Activated T-cell treated with anti-CD3 and anti-CD28 coated beads, Interleukin-2, amount 50 U/mL, for 4 hours (primary cell): Measurements from ENCODE around the gene RRBP1. TPM values are rescaled to one million over a fixed set of nuclear protein-coding genes. Genes with fewer than 3 reads are reported as not detected.

Experiments
- ATAC-seq, 2 donors: fragments of 200-7000 bp; cut with Tn5 transposase; one replicate each; pipeline ENCODE4 v1.10.0; 2021
- DNase-seq: peaks from one replicate; pipeline ENCODE4 v3.0.0-alpha.2; 2020
- H3K27me3 Mint-ChIP-seq: one replicate; pipeline ENCODE4 v1.8.0; 2021; ENCODE audit warnings: low read depth, mixed read lengths
- H3K36me3 Mint-ChIP-seq: one replicate; pipeline ENCODE4 v1.8.0; 2022; ENCODE audit warnings: mixed read lengths; ENCODE audit not compliant: insufficient read depth
- H3K4me1 Mint-ChIP-seq: one replicate; pipeline ENCODE4 v1.8.0; 2021; ENCODE audit warnings: low read depth, mixed read lengths
- H3K4me3 Mint-ChIP-seq: one replicate; pipeline ENCODE4 v1.8.0; 2021; ENCODE audit warnings: mild to moderate bottlenecking, moderate library complexity, mixed read lengths
- H3K9me3 Mint-ChIP-seq: one replicate; pipeline ENCODE4 v1.8.0; 2021; ENCODE audit warnings: mixed read lengths
- total RNA-seq, 3 donors: library from RNA; stranded (reverse); gene quantifications; one replicate each; pipeline ENCODE4 v1.2.1, GENCODE V29; 2021

Gene RRBP1
- total RNA-seq, 3 donors from 2014 or later, result 25.5 to 32.3 (median 27.0) TPM

- H3K27me3 Mint-ChIP-seq, result no peaks in the 10 kb centered on the region
Measured at GRCh38 chr20:17645546-17646208, 36.4 kb downstream of the RRBP1 start.

GRCh38 chr20:17645010-17645409 is 37.0 kb downstream of the RRBP1 start:
- no peak for DNase-seq
- Mint-ChIP-seq H3K4me1 (peaks cover 13% of the 10 kb centered on the region), H3K36me3 (no peaks in the 10 kb centered on the region), H3K4me3 (no peak overlapping the region), H3K9me3 (no peaks in the 10 kb centered on the region), H3K27me3 (no peaks in the 10 kb centered on the region)
- ATAC-seq, result no peak

More at GRCh38 chr20:17645546-17646208, 36.4 kb downstream of the RRBP1 start:
- Mint-ChIP-seq H3K4me3 (no peak overlapping the region), H3K4me1 (peaks cover 13% of the 10 kb centered on the region), H3K9me3 (no peaks in the 10 kb centered on the region), H3K36me3 (no peaks in the 10 kb centered on the region)
- ATAC-seq (no peak), DNase-seq (no peak)

GRCh38 chr20:17644451-17644850 is 37.6 kb downstream of the RRBP1 start:
- H3K27me3 Mint-ChIP-seq, result no peaks in the 10 kb centered on the region
- no peaks in the 10 kb centered on the region for H3K9me3 Mint-ChIP-seq
- no peaks in the 10 kb centered on the region for H3K36me3 Mint-ChIP-seq
- DNase-seq (no peak), ATAC-seq (no peak)
- no peak overlapping the region for H3K4me3 Mint-ChIP-seq
- peaks cover 9% of the 10 kb centered on the region for H3K4me1 Mint-ChIP-seq

GRCh38 chr20:17643531-17644188 is 38.4 kb downstream of the RRBP1 start:
- no peak for ATAC-seq
- H3K36me3 Mint-ChIP-seq, result no peaks in the 10 kb centered on the region

GRCh38 chr20:17642404-17643269 is 39.4 kb downstream of the RRBP1 start:
- Mint-ChIP-seq H3K4me3 (no peak overlapping the region), H3K27me3 (no peaks in the 10 kb centered on the region), H3K9me3 (no peaks in the 10 kb centered on the region), H3K4me1 (peaks cover 1% of the 10 kb centered on the region), H3K36me3 (no peaks in the 10 kb centered on the region)
- no peak for ATAC-seq
- no peak for DNase-seq

More at GRCh38 chr20:17643531-17644188, 38.4 kb downstream of the RRBP1 start:
- H3K27me3 Mint-ChIP-seq, result no peaks in the 10 kb centered on the region
- peaks cover 6% of the 10 kb centered on the region for H3K4me1 Mint-ChIP-seq
- DNase-seq, result no peak
- H3K4me3 Mint-ChIP-seq, result no peak overlapping the region
- H3K9me3 Mint-ChIP-seq, result no peaks in the 10 kb centered on the region

GRCh38 chr20:17641993-17642392 is 40.0 kb downstream of the RRBP1 start:
- H3K4me1 Mint-ChIP-seq, result peaks cover 1% of the 10 kb centered on the region
- H3K4me3 Mint-ChIP-seq, result no peak overlapping the region
- no peaks in the 10 kb centered on the region for H3K9me3 Mint-ChIP-seq
- no peak for DNase-seq
- no peaks in the 10 kb centered on the region for H3K36me3 Mint-ChIP-seq
- no peaks in the 10 kb centered on the region for H3K27me3 Mint-ChIP-seq
- no peak for ATAC-seq

- DNase-seq, result no peak
- no peak overlapping the region for H3K4me3 Mint-ChIP-seq
Measured at GRCh38 chr20:17641520-17641964, 40.5 kb downstream of the RRBP1 start.

GRCh38 chr20:17640875-17641378 is 41.1 kb downstream of the RRBP1 start:
- Mint-ChIP-seq H3K27me3 (no peaks in the 10 kb centered on the region), H3K36me3 (peaks cover 5% of the 10 kb centered on the region), H3K4me1 (peaks cover 1% of the 10 kb centered on the region), H3K9me3 (no peaks in the 10 kb centered on the region), H3K4me3 (no peak overlapping the region)
- ATAC-seq (no peak), DNase-seq (no peak)

More at GRCh38 chr20:17641520-17641964, 40.5 kb downstream of the RRBP1 start:
- Mint-ChIP-seq H3K4me1 (peaks cover 1% of the 10 kb centered on the region), H3K36me3 (no peaks in the 10 kb centered on the region), H3K27me3 (no peaks in the 10 kb centered on the region), H3K9me3 (no peaks in the 10 kb centered on the region)
- ATAC-seq, result no peak

GRCh38 chr20:17640146-17640874 is 41.7 kb downstream of the RRBP1 start:
- Mint-ChIP-seq H3K36me3 (peaks cover 6% of the 10 kb centered on the region), H3K4me1 (peaks cover 1% of the 10 kb centered on the region)

GRCh38 chr20:17638835-17639407 is 43.1 kb downstream of the RRBP1 start:
- DNase-seq (no peak), ATAC-seq (no peak)
- peaks cover 1% of the 10 kb centered on the region for H3K4me1 Mint-ChIP-seq
- no peaks in the 10 kb centered on the region for H3K27me3 Mint-ChIP-seq
- no peaks in the 10 kb centered on the region for H3K9me3 Mint-ChIP-seq
- no peak overlapping the region for H3K4me3 Mint-ChIP-seq
- H3K36me3 Mint-ChIP-seq, result peaks cover 6% of the 10 kb centered on the region

More at GRCh38 chr20:17640146-17640874, 41.7 kb downstream of the RRBP1 start:
- no peak overlapping the region for H3K4me3 Mint-ChIP-seq
- H3K9me3 Mint-ChIP-seq, result no peaks in the 10 kb centered on the region
- no peaks in the 10 kb centered on the region for H3K27me3 Mint-ChIP-seq
- no peak for ATAC-seq
- DNase-seq, result no peak

GRCh38 chr20:17637985-17638640 is 43.9 kb downstream of the RRBP1 start:
- Mint-ChIP-seq H3K36me3 (peaks cover 9% of the 10 kb centered on the region), H3K27me3 (no peaks in the 10 kb centered on the region), H3K4me1 (no peaks in the 10 kb centered on the region), H3K4me3 (no peak overlapping the region), H3K9me3 (no peaks in the 10 kb centered on the region)
- ATAC-seq (no peak), DNase-seq (no peak)

- ATAC-seq (no peak), DNase-seq (no peak)
- Mint-ChIP-seq H3K4me1 (no peaks in the 10 kb centered on the region), H3K9me3 (no peaks in the 10 kb centered on the region), H3K4me3 (no peak overlapping the region), H3K36me3 (peaks cover 11% of the 10 kb centered on the region), H3K27me3 (no peaks in the 10 kb centered on the region)
Measured at GRCh38 chr20:17637413-17637780, 44.6 kb downstream of the RRBP1 start.
